Fibroblast of lung (primary cell): ENCODE data around the gene COPG1.

ENCODE experiments used
- CTCF ChIP-seq, 2 donors: IDR thresholded peaks in 1 of 2; conservative IDR thresholded peaks in 1 of 2; 1 replicate in 1 of 2; 2 replicates in 1 of 2; pipeline ENCODE4 v1.5.1; 2011 to 2012; ENCODE audit warnings: low read length in 2 of 2, control low read depth in 1 of 2, inconsistent platforms in 1 of 2, low read depth in 1 of 2, mild to moderate bottlenecking in 1 of 2
- EZH2 ChIP-seq: IDR thresholded peaks from 2 replicates; pipeline ENCODE4 v1.5.1; 2012; ENCODE audit warnings: low read length, control low read depth, mild to moderate bottlenecking; ENCODE audit errors: missing control alignments

DNA sequence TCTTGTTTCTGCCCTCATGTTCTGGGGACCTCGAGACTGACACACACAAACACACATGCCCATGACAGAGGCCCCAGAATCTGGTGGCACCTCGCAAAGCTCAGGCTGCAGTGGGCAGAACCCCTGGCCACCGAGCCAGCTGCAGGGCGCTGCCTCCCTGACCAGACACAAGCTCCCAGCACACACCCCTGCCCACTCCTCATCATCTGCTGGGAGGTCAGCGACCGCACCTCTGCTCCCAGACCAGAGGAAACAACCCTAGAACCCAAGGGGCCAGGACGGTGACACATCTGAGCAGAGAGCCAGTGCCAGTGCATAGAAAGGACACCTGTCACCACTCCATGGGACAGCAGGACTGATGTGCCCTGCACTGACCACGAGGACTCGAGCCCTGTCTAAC is 72.5 kb downstream of the COPG1 start:
- TF ChIP-seq CTCF (conservative IDR thresholded peaks at IDR 0.05 in 1 of 2, IDR thresholded peaks at IDR 0.05 in 1 of 2; ENCODE audit: low read depth in 1 of 2, low read length in 2 of 2) (no peak), EZH2 (no peak)
